ENCODE results near the gene MBP. TPM values are rescaled to one million over a fixed set of nuclear protein-coding genes. Genes with fewer than 3 reads are reported as not detected.

Gene MBP
- total RNA-seq, 1 donor from 2014 or later: 35.0 TPM

DNA sequence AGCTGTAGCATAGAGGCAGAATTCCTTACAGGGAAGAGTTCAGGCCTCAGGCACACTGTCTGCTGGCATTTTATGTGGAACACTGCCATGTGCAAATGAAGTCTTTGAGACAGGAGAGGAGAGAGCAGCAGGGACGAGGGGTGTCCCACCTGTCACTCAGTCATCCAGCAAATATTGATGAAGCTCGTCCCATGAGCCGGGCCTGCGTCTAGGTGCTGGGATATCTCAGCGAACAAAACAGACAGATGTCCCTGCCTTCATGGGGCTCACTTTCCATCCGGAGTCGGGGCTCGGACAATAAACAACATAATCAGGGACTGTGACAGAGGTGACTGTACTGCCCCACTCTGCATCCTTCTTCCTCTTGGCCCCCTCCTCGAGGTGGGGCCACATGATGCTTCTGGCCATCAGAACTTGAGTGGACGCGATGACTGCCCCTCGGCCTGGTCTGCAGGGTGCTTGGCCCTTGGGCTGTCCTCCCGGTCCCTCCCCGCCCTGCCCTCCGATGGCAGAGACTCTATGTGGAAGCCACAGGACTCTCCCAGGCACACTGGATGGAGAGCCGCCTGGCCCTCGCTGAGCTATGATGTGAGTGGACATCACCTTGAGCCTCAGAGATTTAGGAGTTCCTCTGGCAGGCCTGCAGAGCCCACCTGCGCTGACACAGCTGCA lies 78.8 kb downstream of the MBP start:
- TF ChIP-seq, protein P1, sequence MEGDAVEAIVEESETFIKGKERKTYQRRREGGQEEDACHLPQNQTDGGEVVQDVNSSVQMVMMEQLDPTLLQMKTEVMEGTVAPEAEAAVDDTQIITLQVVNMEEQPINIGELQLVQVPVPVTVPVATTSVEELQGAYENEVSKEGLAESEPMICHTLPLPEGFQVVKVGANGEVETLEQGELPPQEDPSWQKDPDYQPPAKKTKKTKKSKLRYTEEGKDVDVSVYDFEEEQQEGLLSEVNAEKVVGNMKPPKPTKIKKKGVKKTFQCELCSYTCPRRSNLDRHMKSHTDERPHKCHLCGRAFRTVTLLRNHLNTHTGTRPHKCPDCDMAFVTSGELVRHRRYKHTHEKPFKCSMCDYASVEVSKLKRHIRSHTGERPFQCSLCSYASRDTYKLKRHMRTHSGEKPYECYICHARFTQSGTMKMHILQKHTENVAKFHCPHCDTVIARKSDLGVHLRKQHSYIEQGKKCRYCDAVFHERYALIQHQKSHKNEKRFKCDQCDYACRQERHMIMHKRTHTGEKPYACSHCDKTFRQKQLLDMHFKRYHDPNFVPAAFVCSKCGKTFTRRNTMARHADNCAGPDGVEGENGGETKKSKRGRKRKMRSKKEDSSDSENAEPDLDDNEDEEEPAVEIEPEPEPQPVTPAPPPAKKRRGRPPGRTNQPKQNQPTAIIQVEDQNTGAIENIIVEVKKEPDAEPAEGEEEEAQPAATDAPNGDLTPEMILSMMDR (IDR thresholded peaks at IDR 0.05; ENCODE audit: borderline replicate concordance): no peak
- H3K36me3 ChIP-seq: no peaks in the 10 kb centered on the region
- H3K27ac ChIP-seq (replicated peaks): peak overlapping the region; percentile 80
- no peaks in the 10 kb centered on the region for H3K9me3 ChIP-seq (replicated peaks)
- DNase-seq: no peak
- no peak overlapping the region for H3K4me3 ChIP-seq
- peaks cover 67% of the 10 kb centered on the region for H3K4me1 ChIP-seq
- intact Hi-C loops (cut with micrococcal nuclease): no loop called here
- H3K27me3 ChIP-seq (ENCODE audit: low read depth): no peaks in the 10 kb centered on the region

DNA sequence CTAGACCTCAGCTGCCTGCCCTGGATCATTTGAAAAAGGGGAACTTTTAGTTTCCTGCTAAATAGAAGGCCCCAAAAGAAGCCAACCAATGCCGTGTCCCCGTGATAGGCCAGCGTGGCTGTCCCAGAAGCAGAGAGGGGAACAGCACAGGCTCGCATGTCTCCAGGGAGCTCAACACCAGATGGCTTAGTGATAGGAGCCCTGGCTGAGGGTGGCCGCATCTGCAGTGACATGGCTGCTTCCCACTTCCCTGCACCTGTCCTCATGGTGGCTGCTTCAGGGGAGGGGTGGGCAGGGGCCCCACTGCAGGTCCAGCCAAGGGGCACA lies 79.6 kb downstream of the MBP start:
- H3K4me3 ChIP-seq: no peak overlapping the region
- H3K36me3 ChIP-seq: no peaks in the 10 kb centered on the region
- H3K27ac ChIP-seq (replicated peaks): peak overlapping the region; percentile 80
- no peaks in the 10 kb centered on the region for H3K27me3 ChIP-seq (ENCODE audit: low read depth)
- H3K4me1 ChIP-seq: peaks cover 59% of the 10 kb centered on the region
- H3K9me3 ChIP-seq (replicated peaks): no peaks in the 10 kb centered on the region
- intact Hi-C loops (cut with micrococcal nuclease): no loop called here
- TF ChIP-seq, protein P1 (IDR thresholded peaks at IDR 0.05; ENCODE audit: borderline replicate concordance): no peak
- no peak for DNase-seq

DNA sequence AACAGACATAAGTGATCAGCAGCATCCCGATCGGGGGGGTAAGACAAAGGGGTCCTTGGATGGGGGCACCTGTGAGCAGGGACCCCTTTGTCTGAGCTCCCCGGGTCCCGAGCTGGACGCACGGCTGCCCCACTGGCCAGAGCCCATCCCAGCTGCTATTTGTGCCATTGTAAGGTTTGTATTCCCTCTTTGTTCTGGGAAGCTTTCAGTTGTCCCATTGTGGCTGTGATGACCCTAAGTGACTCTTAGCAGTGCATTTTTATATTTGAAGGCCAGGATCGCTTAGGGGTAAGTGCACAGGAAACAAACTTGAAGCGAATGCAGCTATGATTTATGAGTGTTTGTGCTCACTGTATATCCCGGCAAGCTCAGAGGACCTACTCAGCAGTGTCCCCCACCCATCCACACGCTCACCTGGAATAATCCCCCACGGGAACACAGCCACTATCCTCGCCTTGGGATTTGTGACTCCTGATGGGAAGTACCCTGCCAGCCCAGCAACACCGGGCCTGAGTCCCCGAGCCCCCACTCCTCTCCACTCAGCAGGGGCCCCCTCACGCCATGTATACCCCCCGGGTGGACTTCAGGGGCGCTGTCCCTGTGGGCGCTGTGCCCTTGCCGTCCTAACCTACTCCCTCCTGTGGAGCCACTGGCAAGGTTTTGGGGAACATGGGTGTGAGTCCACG lies 80.1 kb downstream of the MBP start:
- intact Hi-C loops (cut with micrococcal nuclease): no loop called here

DNA sequence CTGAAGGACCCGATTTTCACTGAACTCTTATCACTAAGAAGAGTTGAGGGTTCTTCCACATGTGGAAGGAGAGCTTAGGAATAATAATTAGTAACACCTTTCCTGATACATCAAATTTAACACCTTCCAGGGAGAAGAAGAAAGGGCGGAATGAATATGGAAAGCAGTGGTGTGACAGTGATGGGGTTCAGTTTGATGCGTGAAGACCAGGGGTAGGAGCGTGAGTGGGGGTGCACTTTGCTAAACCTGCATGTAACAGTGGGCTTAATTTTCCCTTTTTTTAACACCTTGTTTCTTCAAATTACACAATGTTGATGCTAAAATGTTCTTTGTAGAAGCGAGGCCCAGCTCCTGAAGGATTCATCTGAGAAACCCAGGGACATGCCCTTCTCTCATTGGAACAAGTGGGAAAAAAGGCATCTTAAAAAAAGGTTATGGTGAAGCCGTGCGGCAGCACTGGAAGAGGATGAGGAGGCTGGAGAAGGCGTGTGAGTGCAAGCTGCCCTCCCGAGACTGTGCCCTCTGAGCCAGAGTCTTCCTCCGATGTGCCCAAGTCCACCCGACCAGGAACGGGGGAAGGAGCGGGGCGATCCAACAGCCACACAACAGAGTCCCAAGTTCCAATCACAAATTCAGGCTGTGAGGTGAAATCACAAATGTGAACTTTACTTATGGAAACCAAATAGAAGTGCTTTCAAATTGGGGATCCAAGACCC lies 80.8 kb downstream of the MBP start:
- intact Hi-C loops (cut with micrococcal nuclease): no loop called here
- H3K4me1 ChIP-seq: peaks cover 50% of the 10 kb centered on the region
- H3K9me3 ChIP-seq (replicated peaks): no peaks in the 10 kb centered on the region
- no peaks in the 10 kb centered on the region for H3K27me3 ChIP-seq (ENCODE audit: low read depth)
- H3K27ac ChIP-seq (replicated peaks): no peak overlapping the region
- H3K36me3 ChIP-seq: peaks cover 7% of the 10 kb centered on the region
- no peak overlapping the region for H3K4me3 ChIP-seq
- TF ChIP-seq, protein P1 (IDR thresholded peaks at IDR 0.05; ENCODE audit: borderline replicate concordance): no peak
- DNase-seq: no peak

More for the DNA sequence above, 80.1 kb downstream of the MBP start:
- DNase-seq: no peak
- H3K4me1 ChIP-seq: peaks cover 57% of the 10 kb centered on the region
- TF ChIP-seq, protein P1 (IDR thresholded peaks at IDR 0.05; ENCODE audit: borderline replicate concordance): no peak
- peak overlapping the region; percentile 80 for H3K27ac ChIP-seq (replicated peaks)
- H3K36me3 ChIP-seq: no peaks in the 10 kb centered on the region
- no peaks in the 10 kb centered on the region for H3K9me3 ChIP-seq (replicated peaks)
- no peaks in the 10 kb centered on the region for H3K27me3 ChIP-seq (ENCODE audit: low read depth)
- H3K4me3 ChIP-seq: no peak overlapping the region

DNA sequence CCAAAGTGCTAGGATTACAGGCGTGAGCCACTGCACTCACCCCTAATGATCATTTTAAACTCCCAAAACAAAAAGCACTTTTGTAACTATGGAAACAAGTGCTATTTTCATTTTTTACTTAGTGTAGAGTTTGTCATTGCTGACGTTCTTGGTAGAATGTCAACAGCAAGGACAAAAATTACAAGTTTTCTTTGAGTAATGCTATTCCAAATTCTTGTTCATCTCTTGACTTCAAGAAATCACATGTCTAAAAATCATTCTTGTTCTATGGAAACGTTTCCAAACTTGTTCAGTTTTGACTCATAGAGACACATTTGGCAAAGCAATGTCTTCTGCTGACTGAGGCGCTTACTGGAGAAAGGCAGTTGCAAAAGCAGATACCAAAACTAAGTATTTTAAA lies 82.6 kb downstream of the MBP start:
- intact Hi-C loops (cut with micrococcal nuclease): no loop called here

More for the DNA sequence above, 82.6 kb downstream of the MBP start:
- DNase-seq: no peak
- H3K27ac ChIP-seq (replicated peaks): no peak overlapping the region
- no peak overlapping the region for H3K4me3 ChIP-seq
- peaks cover 32% of the 10 kb centered on the region for H3K4me1 ChIP-seq
- TF ChIP-seq, protein P1 (IDR thresholded peaks at IDR 0.05; ENCODE audit: borderline replicate concordance): no peak
- H3K36me3 ChIP-seq: peaks cover 8% of the 10 kb centered on the region
- no peaks in the 10 kb centered on the region for H3K27me3 ChIP-seq (ENCODE audit: low read depth)
- no peaks in the 10 kb centered on the region for H3K9me3 ChIP-seq (replicated peaks)
